ENCODE measurements around the gene APOL2. TPM values are rescaled to one million over a fixed set of nuclear protein-coding genes. Genes with fewer than 3 reads are reported as not detected.
"Not testable (repeated sequence)": the region's sequence is repeated elsewhere in the genome, so short reads cannot be mapped to it uniquely, and the experiment has no call there.

Gene APOL2
- total and polyA plus RNA-seq, 2 donors: 25.3 to 56.1 TPM

DNA sequence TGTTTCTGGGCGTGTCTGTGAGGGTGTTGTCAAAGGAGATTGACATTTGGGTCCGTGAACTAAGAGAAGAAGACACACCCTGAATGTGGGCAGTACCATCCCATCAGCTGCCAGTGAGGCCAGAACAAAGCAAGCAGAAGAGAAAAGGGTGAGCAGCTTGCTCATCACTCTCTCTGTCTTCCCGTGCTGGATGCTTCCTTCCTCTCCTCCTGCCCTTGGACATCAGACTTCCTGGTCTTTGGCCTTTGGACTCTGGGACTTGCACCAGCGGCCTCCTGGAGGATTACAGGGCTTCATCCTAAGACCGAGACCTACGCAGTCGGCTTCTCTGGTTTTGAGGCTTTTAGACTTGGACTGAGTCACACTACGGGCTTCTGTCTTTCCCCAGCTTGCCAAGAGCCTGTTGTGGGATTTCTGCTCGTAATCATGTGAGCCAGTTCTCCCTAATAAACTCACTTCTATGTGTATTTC is 18.8 kb downstream of the APOL2 start:
- Histone ChIP-seq H3K4me3 (ENCODE audit: low read length in 2 of 2) (no peak overlapping the region), H3K9me3 (ENCODE audit: control insufficient read depth in 2 of 2, insufficient read depth in 1 of 2, low read length in 1 of 2) (no peaks in the 10 kb centered on the region), H3K36me3 (ENCODE audit: control insufficient read depth in 2 of 2, insufficient read depth in 2 of 2, low read length in 1 of 2) (peaks cover 0 to 4% of the 10 kb centered on the region in 2 donors), H3K27ac (ENCODE audit: low read depth in 1 of 2, low read length in 1 of 2) (no peak overlapping the region), H3K27me3 (ENCODE audit: control insufficient read depth in 2 of 2, insufficient read depth in 1 of 2, low read length in 1 of 2) (no peaks in the 10 kb centered on the region), H3K4me1 (ENCODE audit: control insufficient read depth in 2 of 2, insufficient read depth in 2 of 2, low read length in 2 of 2) (peaks cover 5 to 7% of the 10 kb centered on the region in 2 donors)
- DNase-seq (ENCODE audit: low read depth in 6 of 9, low spot score in 9 of 9): no peak
- 93% methylated on average over 9 of the region's 9 CpGs for WGBS

DNA sequence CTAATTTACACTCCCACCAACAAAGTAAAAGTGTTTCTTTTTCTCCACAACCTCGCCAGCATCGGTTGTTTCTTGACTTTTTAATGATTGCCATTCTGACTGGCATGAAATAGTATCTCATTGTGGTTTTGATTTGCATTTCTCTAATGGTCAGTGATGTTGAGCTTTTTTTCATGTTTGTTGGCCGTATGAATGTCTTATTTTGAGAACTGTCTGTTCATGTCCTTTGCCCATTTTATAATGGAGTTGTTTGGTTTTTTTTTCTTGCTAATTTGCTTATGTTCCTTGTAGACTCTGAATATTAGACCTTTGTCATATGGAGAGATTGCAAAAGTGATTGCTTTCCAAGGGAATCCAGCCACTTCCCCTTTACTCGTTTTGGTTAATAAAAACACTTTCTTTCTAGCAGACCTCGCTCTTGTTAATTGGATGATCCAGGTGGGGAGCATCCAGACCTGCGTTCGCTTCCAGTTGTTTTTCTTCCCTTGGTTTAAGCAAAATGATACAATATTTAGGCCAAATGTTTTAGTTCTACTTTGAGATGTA is 20.6 kb downstream of the APOL2 start:
- no peaks in the 10 kb centered on the region for H3K27me3 ChIP-seq (ENCODE audit: control insufficient read depth in 2 of 2, insufficient read depth in 1 of 2, low read length in 1 of 2)
- no peak overlapping the region for H3K4me3 ChIP-seq (ENCODE audit: low read length in 2 of 2)
- H3K9me3 ChIP-seq (ENCODE audit: control insufficient read depth in 2 of 2, insufficient read depth in 1 of 2, low read length in 1 of 2): no peaks in the 10 kb centered on the region
- no peak overlapping the region for H3K27ac ChIP-seq (ENCODE audit: low read depth in 1 of 2, low read length in 1 of 2)
- DNase-seq (ENCODE audit: low read depth in 6 of 9, low spot score in 9 of 9): no peak
- WGBS: 87% methylated on average over 7 of the region's 7 CpGs
- H3K36me3 ChIP-seq (ENCODE audit: control insufficient read depth in 2 of 2, insufficient read depth in 2 of 2, low read length in 1 of 2): no peaks in the 10 kb centered on the region
- peaks cover 5 to 7% of the 10 kb centered on the region in 2 donors for H3K4me1 ChIP-seq (ENCODE audit: control insufficient read depth in 2 of 2, insufficient read depth in 2 of 2, low read length in 2 of 2)

DNA sequence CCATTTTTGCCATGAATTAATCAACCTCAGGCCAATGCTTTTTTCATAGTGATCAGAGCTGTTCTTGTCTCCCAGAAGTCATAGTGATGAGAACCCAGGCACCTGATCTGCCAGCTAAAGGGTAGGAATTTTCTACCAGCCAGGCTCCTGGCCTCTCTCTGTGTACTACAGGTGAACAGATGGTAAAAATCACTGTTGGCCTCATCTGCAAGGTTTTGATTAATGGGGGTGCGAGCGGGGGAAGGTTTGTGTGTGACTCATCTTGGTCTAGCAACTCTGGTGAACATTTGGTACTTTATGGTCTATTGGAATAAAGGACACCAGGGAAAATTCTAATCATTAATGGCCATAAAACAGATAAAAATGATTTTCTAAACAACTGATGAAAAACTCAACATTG is 23.3 kb downstream of the APOL2 start:
- Histone ChIP-seq H3K27me3 (ENCODE audit: control insufficient read depth in 2 of 2, insufficient read depth in 1 of 2, low read length in 1 of 2) (no peaks in the 10 kb centered on the region), H3K4me1 (ENCODE audit: control insufficient read depth in 2 of 2, insufficient read depth in 2 of 2, low read length in 2 of 2) (no peaks in the 10 kb centered on the region), H3K36me3 (ENCODE audit: control insufficient read depth in 2 of 2, insufficient read depth in 2 of 2, low read length in 1 of 2) (no peaks in the 10 kb centered on the region), H3K9me3 (ENCODE audit: control insufficient read depth in 2 of 2, insufficient read depth in 1 of 2, low read length in 1 of 2) (peaks cover 0 to 4% of the 10 kb centered on the region in 2 donors), H3K27ac (ENCODE audit: low read depth in 1 of 2, low read length in 1 of 2) (no peak overlapping the region), H3K4me3 (ENCODE audit: low read length in 2 of 2) (no peak overlapping the region)
- no peak for DNase-seq (ENCODE audit: low read depth in 6 of 9, low spot score in 9 of 9)
- 86% methylated on average over 2 of the region's 2 CpGs for WGBS

GRCh38 chr22:36213586-36213985 is 25.7 kb downstream of the APOL2 start:
- Histone ChIP-seq H3K4me3 (ENCODE audit: low read length in 2 of 2) (no peak overlapping the region), H3K27me3 (ENCODE audit: control insufficient read depth in 2 of 2, insufficient read depth in 1 of 2, low read length in 1 of 2) (no peaks in the 10 kb centered on the region), H3K4me1 (ENCODE audit: control insufficient read depth in 2 of 2, insufficient read depth in 2 of 2, low read length in 2 of 2) (no peaks in the 10 kb centered on the region), H3K36me3 (ENCODE audit: control insufficient read depth in 2 of 2, insufficient read depth in 2 of 2, low read length in 1 of 2) (no peaks in the 10 kb centered on the region), H3K27ac (ENCODE audit: low read depth in 1 of 2, low read length in 1 of 2) (no peak overlapping the region), H3K9me3 (ENCODE audit: control insufficient read depth in 2 of 2, insufficient read depth in 1 of 2, low read length in 1 of 2) (peaks cover 0 to 4% of the 10 kb centered on the region in 2 donors)
- no peak for DNase-seq (ENCODE audit: low read depth in 6 of 9, low spot score in 9 of 9)
- 85% methylated on average over 4 of the region's 4 CpGs for whole genome bisulfite sequencing

DNA sequence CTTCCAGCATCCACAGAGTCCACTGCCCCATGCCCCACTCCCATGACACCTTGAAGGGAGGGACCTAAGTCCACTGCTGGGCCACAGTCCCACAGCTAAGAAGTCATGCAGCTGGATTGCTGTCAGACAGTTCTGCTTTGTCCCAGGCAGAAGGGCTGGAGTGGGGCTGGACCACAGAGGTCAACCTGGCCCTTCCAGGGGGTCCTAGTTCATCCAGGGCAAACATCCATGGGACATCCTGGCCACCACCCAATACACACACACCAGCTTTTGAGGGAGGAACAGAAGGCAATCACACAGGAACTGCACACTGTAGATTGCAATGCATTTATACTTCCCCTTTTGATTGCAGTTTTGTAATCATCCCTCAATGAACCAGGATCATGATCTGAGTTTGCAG is 26.4 kb downstream of the APOL2 start:
- H3K27ac ChIP-seq (ENCODE audit: low read depth in 1 of 2, low read length in 1 of 2): no peak overlapping the region
- H3K36me3 ChIP-seq (ENCODE audit: control insufficient read depth in 2 of 2, insufficient read depth in 2 of 2, low read length in 1 of 2): no peaks in the 10 kb centered on the region
- no peaks in the 10 kb centered on the region for H3K27me3 ChIP-seq (ENCODE audit: control insufficient read depth in 2 of 2, insufficient read depth in 1 of 2, low read length in 1 of 2)
- H3K9me3 ChIP-seq (ENCODE audit: control insufficient read depth in 2 of 2, insufficient read depth in 1 of 2, low read length in 1 of 2): peaks cover 0 to 4% of the 10 kb centered on the region in 2 donors
- H3K4me3 ChIP-seq (ENCODE audit: low read length in 2 of 2): no peak overlapping the region
- H3K4me1 ChIP-seq (ENCODE audit: control insufficient read depth in 2 of 2, insufficient read depth in 2 of 2, low read length in 2 of 2): no peaks in the 10 kb centered on the region
- no peak for DNase-seq (ENCODE audit: low read depth in 6 of 9, low spot score in 9 of 9)

- Histone ChIP-seq H3K4me1 (ENCODE audit: control insufficient read depth in 2 of 2, insufficient read depth in 2 of 2, low read length in 2 of 2) (no peaks in the 10 kb centered on the region), H3K36me3 (ENCODE audit: control insufficient read depth in 2 of 2, insufficient read depth in 2 of 2, low read length in 1 of 2) (no peaks in the 10 kb centered on the region), H3K27me3 (ENCODE audit: control insufficient read depth in 2 of 2, insufficient read depth in 1 of 2, low read length in 1 of 2) (no peaks in the 10 kb centered on the region), H3K4me3 (ENCODE audit: low read length in 2 of 2) (no peak overlapping the region), H3K9me3 (ENCODE audit: control insufficient read depth in 2 of 2, insufficient read depth in 1 of 2, low read length in 1 of 2) (peaks cover 0 to 4% of the 10 kb centered on the region in 2 donors), H3K27ac (ENCODE audit: low read depth in 1 of 2, low read length in 1 of 2) (no peak overlapping the region)
- 53% methylated on average over 4 of the region's 4 CpGs for WGBS
- no peak for DNase-seq (ENCODE audit: low read depth in 6 of 9, low spot score in 9 of 9)
Observed at GRCh38 chr22:36211237-36211861, 28.0 kb downstream of the APOL2 start.

- Histone ChIP-seq H3K4me3 (ENCODE audit: low read length in 2 of 2) (no peak overlapping the region), H3K9me3 (ENCODE audit: control insufficient read depth in 2 of 2, insufficient read depth in 1 of 2, low read length in 1 of 2) (peaks cover 0 to 4% of the 10 kb centered on the region in 2 donors), H3K27me3 (ENCODE audit: control insufficient read depth in 2 of 2, insufficient read depth in 1 of 2, low read length in 1 of 2) (no peaks in the 10 kb centered on the region), H3K36me3 (ENCODE audit: control insufficient read depth in 2 of 2, insufficient read depth in 2 of 2, low read length in 1 of 2) (no peaks in the 10 kb centered on the region), H3K27ac (ENCODE audit: low read depth in 1 of 2, low read length in 1 of 2) (no peak overlapping the region), H3K4me1 (ENCODE audit: control insufficient read depth in 2 of 2, insufficient read depth in 2 of 2, low read length in 2 of 2) (no peaks in the 10 kb centered on the region)
- WGBS: 98% methylated on average over 3 of the region's 3 CpGs
- no peak for DNase-seq (ENCODE audit: low read depth in 6 of 9, low spot score in 9 of 9)
Observed at GRCh38 chr22:36210224-36210623, 29.1 kb downstream of the APOL2 start.

- not testable (repeated sequence) for H3K4me3 ChIP-seq (ENCODE audit: low read length in 2 of 2); H3K27ac ChIP-seq (ENCODE audit: low read depth in 1 of 2, low read length in 1 of 2); H3K4me1 ChIP-seq (ENCODE audit: control insufficient read depth in 2 of 2, insufficient read depth in 2 of 2, low read length in 2 of 2); H3K36me3 ChIP-seq (ENCODE audit: control insufficient read depth in 2 of 2, insufficient read depth in 2 of 2, low read length in 1 of 2); H3K9me3 ChIP-seq (ENCODE audit: control insufficient read depth in 2 of 2, insufficient read depth in 1 of 2, low read length in 1 of 2); H3K27me3 ChIP-seq (ENCODE audit: control insufficient read depth in 2 of 2, insufficient read depth in 1 of 2, low read length in 1 of 2); DNase-seq (ENCODE audit: low read depth in 6 of 9, low spot score in 9 of 9)
- 79% methylated on average over 5 of the region's 5 CpGs for WGBS
Observed at GRCh38 chr22:36209488-36209908, 29.8 kb downstream of the APOL2 start.

DNA sequence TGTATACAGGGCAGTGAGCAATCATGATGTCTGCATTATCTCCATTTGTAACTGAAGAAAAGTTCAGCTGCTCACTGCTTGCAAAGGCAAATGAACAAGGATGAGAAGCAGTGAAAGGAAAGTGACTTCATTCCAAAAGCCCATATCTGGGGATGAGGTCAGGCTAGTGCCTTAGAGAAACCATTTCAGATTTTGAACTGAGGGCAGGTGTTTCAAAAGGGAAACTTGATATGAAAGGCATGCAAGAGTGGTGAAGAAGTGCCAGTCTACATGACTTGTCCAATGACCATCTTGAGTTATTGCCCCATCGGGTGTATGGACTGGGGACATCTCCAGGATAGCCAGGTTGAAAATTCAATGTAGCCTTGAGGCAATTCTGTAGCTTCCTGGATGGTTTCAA is 30.4 kb downstream of the APOL2 start:
- Histone ChIP-seq H3K9me3 (ENCODE audit: control insufficient read depth in 2 of 2, insufficient read depth in 1 of 2, low read length in 1 of 2) (peaks cover 0 to 4% of the 10 kb centered on the region in 2 donors), H3K4me1 (ENCODE audit: control insufficient read depth in 2 of 2, insufficient read depth in 2 of 2, low read length in 2 of 2) (no peaks in the 10 kb centered on the region), H3K27ac (ENCODE audit: low read depth in 1 of 2, low read length in 1 of 2) (no peak overlapping the region), H3K36me3 (ENCODE audit: control insufficient read depth in 2 of 2, insufficient read depth in 2 of 2, low read length in 1 of 2) (no peaks in the 10 kb centered on the region), H3K4me3 (ENCODE audit: low read length in 2 of 2) (no peak overlapping the region), H3K27me3 (ENCODE audit: control insufficient read depth in 2 of 2, insufficient read depth in 1 of 2, low read length in 1 of 2) (no peaks in the 10 kb centered on the region)
- no peak for DNase-seq (ENCODE audit: low read depth in 6 of 9, low spot score in 9 of 9)
- 98% methylated on average over 1 of the region's 1 CpG for WGBS
